Tibial nerve (tissue), 4 donors: ENCODE results near the gene MYB.

Experiments used
- EP300 ChIP-seq, 2 donors: sonication (generic); formaldehyde crosslinking; IDR thresholded peaks; one replicate each; pipeline ENCODE4 v1.6.1; 2017; ENCODE audit warnings: antibody characterized with exemption in 2 of 2, mild to moderate bottlenecking in 1 of 2
- TF ChIP-seq, protein P1 (sequence below), 5 experiments: fragments of 200-600 bp in 3 of 5; fragments of 450-650 bp in 2 of 5; sonication (generic) in 3 of 5; IDR thresholded peaks; one replicate each; pipeline ENCODE4 v1.5.1; 2016 to 2019; ENCODE audit warnings: antibody characterized with exemption in 5 of 5, mild to moderate bottlenecking in 3 of 5, moderate library complexity in 2 of 5

DNA sequence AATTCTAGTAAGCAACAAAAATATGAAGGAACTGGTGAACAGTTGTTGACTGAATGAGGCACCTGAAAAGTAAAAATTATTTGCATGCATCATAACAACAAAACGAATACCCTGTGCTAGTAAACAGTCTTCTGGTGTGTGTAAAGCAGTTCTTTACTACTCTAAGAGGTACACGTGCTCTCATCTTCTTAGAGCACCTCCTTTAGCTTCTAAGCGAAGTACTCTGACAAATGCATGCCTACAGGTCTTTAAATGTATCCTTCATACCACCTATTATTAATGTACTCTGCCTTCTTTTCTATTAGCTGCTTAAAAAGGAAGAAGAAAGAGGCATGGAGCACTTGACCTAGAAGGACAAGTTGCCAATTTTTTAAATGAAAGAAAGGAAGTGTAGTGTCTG, 32.2 kb upstream of the MYB start:
- TF ChIP-seq, protein P1, sequence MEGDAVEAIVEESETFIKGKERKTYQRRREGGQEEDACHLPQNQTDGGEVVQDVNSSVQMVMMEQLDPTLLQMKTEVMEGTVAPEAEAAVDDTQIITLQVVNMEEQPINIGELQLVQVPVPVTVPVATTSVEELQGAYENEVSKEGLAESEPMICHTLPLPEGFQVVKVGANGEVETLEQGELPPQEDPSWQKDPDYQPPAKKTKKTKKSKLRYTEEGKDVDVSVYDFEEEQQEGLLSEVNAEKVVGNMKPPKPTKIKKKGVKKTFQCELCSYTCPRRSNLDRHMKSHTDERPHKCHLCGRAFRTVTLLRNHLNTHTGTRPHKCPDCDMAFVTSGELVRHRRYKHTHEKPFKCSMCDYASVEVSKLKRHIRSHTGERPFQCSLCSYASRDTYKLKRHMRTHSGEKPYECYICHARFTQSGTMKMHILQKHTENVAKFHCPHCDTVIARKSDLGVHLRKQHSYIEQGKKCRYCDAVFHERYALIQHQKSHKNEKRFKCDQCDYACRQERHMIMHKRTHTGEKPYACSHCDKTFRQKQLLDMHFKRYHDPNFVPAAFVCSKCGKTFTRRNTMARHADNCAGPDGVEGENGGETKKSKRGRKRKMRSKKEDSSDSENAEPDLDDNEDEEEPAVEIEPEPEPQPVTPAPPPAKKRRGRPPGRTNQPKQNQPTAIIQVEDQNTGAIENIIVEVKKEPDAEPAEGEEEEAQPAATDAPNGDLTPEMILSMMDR (IDR thresholded peaks at IDR 0.05), result no peak
- TF ChIP-seq EP300 (IDR thresholded peaks at IDR 0.05), result no peak
